Natural killer cell (primary cell): Measurements from ENCODE around the gene ABCC1. TPM values are rescaled to one million over a fixed set of nuclear protein-coding genes. Genes with fewer than 3 reads are reported as not detected.

ENCODE experiments used
- ATAC-seq, 3 donors: fragments of 150-1000 bp in 2 of 3; fragments of 200-7000 bp in 1 of 3; cut with Tn5 transposase; 1 replicate in 1 of 3; 2 replicates in 2 of 3; pipeline ENCODE4 v1.10.0; 2021; ENCODE audit warnings: mild to moderate bottlenecking in 2 of 3, moderate library complexity in 2 of 3
- DNase-seq, 2 donors: peaks; one replicate each; pipeline versions ENCODE4 v3.0.0 to v3.0.0-alpha.2; 2013 to 2021; ENCODE audit warnings: mixed read lengths in 1 of 2
- H3K27ac ChIP-seq: one replicate; pipeline ENCODE4 v1.5.1; 2013; ENCODE audit warnings: mild to moderate bottlenecking, low read length
- H3K27me3 ChIP-seq: one replicate; pipeline ENCODE4 v1.6.1; 2013; ENCODE audit warnings: low read length; ENCODE audit not compliant: control insufficient read depth, insufficient read depth
- H3K36me3 ChIP-seq: one replicate; pipeline ENCODE4 v1.6.1; 2013; ENCODE audit warnings: low read length; ENCODE audit not compliant: control insufficient read depth, insufficient read depth
- H3K4me1 ChIP-seq: one replicate; pipeline ENCODE4 v1.6.1; 2013; ENCODE audit warnings: low read length; ENCODE audit not compliant: control insufficient read depth, insufficient read depth
- H3K4me3 ChIP-seq: one replicate; pipeline ENCODE4 v1.5.1; 2013; ENCODE audit warnings: low read length
- H3K9me3 ChIP-seq: one replicate; pipeline ENCODE4 v1.6.1; 2013; ENCODE audit warnings: low read length; ENCODE audit not compliant: control insufficient read depth, insufficient read depth
- H3K27ac Mint-ChIP-seq, 2 donors: one replicate each; pipeline ENCODE4 v1.8.0; 2022; ENCODE audit warnings: mild to moderate bottlenecking in 2 of 2, mixed read lengths in 2 of 2, moderate library complexity in 1 of 2
- H3K27me3 Mint-ChIP-seq, 2 donors: one replicate each; pipeline ENCODE4 v1.8.0; 2022; ENCODE audit warnings: low read depth in 2 of 2, mixed read lengths in 2 of 2
- H3K36me3 Mint-ChIP-seq: one replicate; pipeline ENCODE4 v1.8.0; 2022; ENCODE audit warnings: mixed read lengths
- H3K4me1 Mint-ChIP-seq, 2 donors: one replicate each; pipeline ENCODE4 v1.8.0; 2022; ENCODE audit warnings: mixed read lengths in 2 of 2
- H3K4me3 Mint-ChIP-seq: one replicate; pipeline ENCODE4 v1.8.0; 2022; ENCODE audit warnings: mild to moderate bottlenecking, moderate library complexity, mixed read lengths
- H3K9me3 Mint-ChIP-seq, 2 donors: one replicate each; pipeline ENCODE4 v1.8.0; 2022; ENCODE audit warnings: mixed read lengths in 2 of 2
- CTCF ChIP-seq: fragments of 200-600 bp; IDR thresholded peaks from one replicate; pipeline ENCODE4 v1.8.0; 2022; ENCODE audit warnings: antibody characterized with exemption
- WGBS: methylation state at CpG from one replicate; pipeline ENCODE4 v1.1.7; 2013; ENCODE audit warnings: missing lambda C conversion rate; ENCODE audit not compliant: insufficient coverage; 5-methylcytosine and 5-hydroxymethylcytosine counted together
- intact Hi-C: fragments of 100-400 bp; cut with micrococcal nuclease; formaldehyde crosslinking; loops from one replicate; pipeline ENCODE4 v1.14.2; 2022
- total RNA-seq, 4 donors: library from RNA; stranded (reverse); fragments of 120-200 nt in 1 of 4; gene quantifications; one replicate each; pipeline versions ENCODE4 v1.2.3 to v1.2.4, GENCODE V29; 2013 to 2022

Gene ABCC1
- total RNA-seq, 3 donors from 2014 or later (not counting 1 experiment from before 2014, with no cell fraction given) = 24.5 to 53.9 (median 27.9) TPM

GRCh38 chr16:16012144-16012543 is 62.7 kb downstream of the ABCC1 start:
- intact Hi-C loops = no loop called here
- Histone ChIP-seq H3K4me3 (no peak overlapping the region), H3K27me3 (no peaks in the 10 kb centered on the region), H3K27ac (no peak overlapping the region), H3K36me3 (peaks cover 22% of the 10 kb centered on the region), H3K4me1 (peaks cover 15% of the 10 kb centered on the region), H3K9me3 (no peaks in the 10 kb centered on the region)
- ATAC-seq = no peak
- Mint-ChIP-seq H3K9me3 (no peaks in the 10 kb centered on the region), H3K4me1 (peaks cover 16 to 20% of the 10 kb centered on the region in 2 donors), H3K27me3 (no peaks in the 10 kb centered on the region), H3K27ac (no peak overlapping the region), H3K36me3 (no peaks in the 10 kb centered on the region), H3K4me3 (no peak overlapping the region)
- WGBS = 99% methylated on average over 5 of the region's 5 CpGs
- no peak for DNase-seq
- TF ChIP-seq CTCF = no peak

DNA sequence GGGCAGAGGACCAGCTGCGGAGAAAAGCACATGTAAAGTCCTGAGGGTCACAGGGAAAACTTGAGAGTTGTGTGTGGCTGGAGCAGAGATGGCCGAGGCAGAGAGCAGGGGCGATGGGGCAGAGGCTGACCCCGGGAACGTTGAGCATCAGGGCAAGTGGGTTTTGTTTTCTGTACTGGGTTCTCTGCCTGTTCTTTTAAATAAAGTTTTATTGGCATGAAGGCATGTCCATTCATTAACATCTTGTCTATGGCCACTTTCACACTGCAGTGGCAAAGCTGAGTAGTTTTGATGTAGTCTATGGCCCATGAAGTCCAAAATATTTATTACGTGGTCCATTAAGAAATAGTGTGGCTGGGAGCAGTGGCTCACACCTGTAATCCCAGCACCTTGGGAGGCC is 64.4 kb downstream of the ABCC1 start:
- Mint-ChIP-seq H3K36me3 (no peaks in the 10 kb centered on the region), H3K4me3 (no peak overlapping the region), H3K27me3 (no peaks in the 10 kb centered on the region), H3K9me3 (no peaks in the 10 kb centered on the region), H3K27ac (no peak overlapping the region), H3K4me1 (peaks cover 7 to 10% of the 10 kb centered on the region in 2 donors)
- WGBS = 99% methylated on average over 6 of the region's 6 CpGs
- peaks cover 33% of the 10 kb centered on the region for H3K36me3 ChIP-seq
- no peak overlapping the region for H3K27ac ChIP-seq
- no peak overlapping the region for H3K4me3 ChIP-seq
- intact Hi-C loops = no loop called here
- ATAC-seq (no peak), DNase-seq (no peak)
- no peaks in the 10 kb centered on the region for H3K27me3 ChIP-seq
- no peak for TF ChIP-seq CTCF
- H3K4me1 ChIP-seq = no peaks in the 10 kb centered on the region
- no peaks in the 10 kb centered on the region for H3K9me3 ChIP-seq

DNA sequence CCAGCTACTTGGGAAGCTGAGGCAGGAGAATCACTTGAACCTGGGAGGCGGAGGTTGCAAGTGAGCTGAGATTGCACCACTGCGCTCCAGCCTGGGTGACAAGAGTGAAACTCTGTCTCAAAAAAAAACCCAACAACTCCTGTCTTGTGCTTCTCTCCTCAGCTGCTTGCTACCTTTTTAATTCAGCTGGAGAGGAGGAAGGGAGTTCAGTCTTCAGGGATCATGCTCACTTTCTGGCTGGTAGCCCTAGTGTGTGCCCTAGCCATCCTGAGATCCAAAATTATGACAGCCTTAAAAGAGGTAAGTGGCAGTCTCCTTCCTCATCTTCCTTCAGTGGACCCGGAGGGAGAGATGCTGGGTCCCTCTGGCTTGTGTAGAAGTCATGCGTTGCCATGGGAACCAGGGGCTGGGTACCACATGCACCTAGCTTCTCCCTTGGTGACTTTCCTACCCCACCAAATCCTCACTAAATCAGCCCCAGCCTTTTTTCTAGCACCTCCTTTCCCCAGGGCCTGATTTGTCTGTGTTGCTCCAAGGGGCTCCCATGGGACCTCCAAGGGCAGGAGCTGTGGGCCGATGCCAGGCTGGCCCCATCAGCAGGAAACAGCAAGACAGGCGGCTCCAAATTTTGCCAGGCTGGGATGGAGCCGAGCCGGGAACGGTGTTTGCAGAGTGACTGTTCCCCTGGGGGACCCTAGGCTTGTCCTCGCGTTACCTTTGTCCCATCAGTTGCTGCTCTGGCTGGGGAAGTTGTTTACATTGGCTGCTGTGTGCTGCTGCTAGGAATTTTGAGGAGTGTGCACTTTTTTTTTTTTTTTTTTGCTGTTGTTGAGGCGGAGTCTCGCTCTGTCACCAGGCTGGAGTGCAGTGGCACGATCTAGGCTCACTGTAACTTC is 65.2 kb downstream of the ABCC1 start:
- no peak overlapping the region for H3K4me3 ChIP-seq
- H3K9me3 Mint-ChIP-seq = no peaks in the 10 kb centered on the region
- TF ChIP-seq CTCF = no peak
- intact Hi-C loops = no loop called here
- ATAC-seq (no peak), DNase-seq (no peak)
- 82% methylated on average over 13 of the region's 14 CpGs for WGBS
- no peak overlapping the region for H3K27ac ChIP-seq
- no peak overlapping the region for H3K4me3 Mint-ChIP-seq
- no peaks in the 10 kb centered on the region for H3K4me1 ChIP-seq
- no peak overlapping the region for H3K27ac Mint-ChIP-seq
- peaks cover 35% of the 10 kb centered on the region for H3K36me3 ChIP-seq
- no peaks in the 10 kb centered on the region for H3K27me3 ChIP-seq
- no peaks in the 10 kb centered on the region for H3K9me3 ChIP-seq
- H3K27me3 Mint-ChIP-seq = no peaks in the 10 kb centered on the region
- H3K4me1 Mint-ChIP-seq = peaks cover 0 to 4% of the 10 kb centered on the region in 2 donors
- no peaks in the 10 kb centered on the region for H3K36me3 Mint-ChIP-seq
